ENCODE results near the gene UNC5C. TPM values are rescaled to one million over a fixed set of nuclear protein-coding genes. Genes with fewer than 3 reads are reported as not detected.

The UNC5C gene
- total RNA-seq (2021; ENCODE audit: unreplicated experiment) (8.2 TPM), Bru-seq, nascent RNA (percentile 58 among the genes with signal in this experiment), BruChase-seq, experiment 1, labeled RNA remaining after a 2-hour chase (percentile 55 among the genes with signal in this experiment), BruChase-seq, experiment 2, labeled RNA remaining after a 6-hour chase (percentile 50 among the genes with signal in this experiment)
- 5.6 TPM for polyA plus RNA-seq (2012; ENCODE audit: insufficient read length)
- long read RNA-seq, partial matches to known transcripts = 2 of 2 reads
- long read RNA-seq, other reads (novel, unspliced or antisense) = 0 of 2 reads

DNA sequence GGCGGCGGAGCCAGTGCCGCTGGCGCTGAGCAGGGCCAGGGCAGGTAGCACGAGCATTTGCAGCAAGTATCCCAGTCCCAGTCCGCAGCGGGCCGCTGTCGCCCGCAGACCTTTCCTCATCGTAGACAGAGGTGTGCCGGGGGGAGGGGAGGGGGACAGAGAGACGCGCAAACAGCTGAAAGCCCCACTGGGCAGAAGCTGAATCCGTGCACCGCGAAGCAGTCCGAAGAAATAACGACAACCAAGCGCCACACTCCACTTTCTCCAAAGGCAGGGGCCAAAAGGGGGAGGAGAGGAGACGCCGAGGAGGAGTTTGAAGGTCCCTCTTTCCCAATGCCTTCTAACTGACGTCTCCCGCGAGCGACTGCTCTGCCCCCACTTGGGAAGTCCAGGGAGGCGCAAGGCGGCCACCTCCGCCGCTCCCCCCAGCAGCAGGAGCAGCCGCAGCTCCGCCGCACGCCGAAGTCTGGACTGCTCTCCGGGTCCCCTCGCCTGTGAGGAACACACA is at the start of gene UNC5C:
UNC5C (minus strand) TSS at position 236 of the 508 bp plus-strand sequence.
- Histone ChIP-seq H3K27me3 (ENCODE audit: control insufficient read depth, insufficient read depth, low read length) (no peaks in the 10 kb centered on the region), H3K4me3 (ENCODE audit: low read depth in 2 of 2, low read length in 2 of 2) (peak within 1 kb of the TSS; percentile 61 to 68), H3K9me3 (ENCODE audit: control insufficient read depth, insufficient read depth, low read depth, low read length) (no peaks in the 10 kb centered on the region), H3K4me1 (ENCODE audit: control insufficient read depth, insufficient read depth, low read length) (peaks cover 9% of the 10 kb centered on the region; the same call in 1 of the 2 replicates), H3K27ac (ENCODE audit: low read length) (peak within 1 kb of the TSS; percentile 71), H3K36me3 (ENCODE audit: control insufficient read depth, insufficient read depth, low read length) (no peaks in the 10 kb centered on the region)
- TF ChIP-seq, protein P1, sequence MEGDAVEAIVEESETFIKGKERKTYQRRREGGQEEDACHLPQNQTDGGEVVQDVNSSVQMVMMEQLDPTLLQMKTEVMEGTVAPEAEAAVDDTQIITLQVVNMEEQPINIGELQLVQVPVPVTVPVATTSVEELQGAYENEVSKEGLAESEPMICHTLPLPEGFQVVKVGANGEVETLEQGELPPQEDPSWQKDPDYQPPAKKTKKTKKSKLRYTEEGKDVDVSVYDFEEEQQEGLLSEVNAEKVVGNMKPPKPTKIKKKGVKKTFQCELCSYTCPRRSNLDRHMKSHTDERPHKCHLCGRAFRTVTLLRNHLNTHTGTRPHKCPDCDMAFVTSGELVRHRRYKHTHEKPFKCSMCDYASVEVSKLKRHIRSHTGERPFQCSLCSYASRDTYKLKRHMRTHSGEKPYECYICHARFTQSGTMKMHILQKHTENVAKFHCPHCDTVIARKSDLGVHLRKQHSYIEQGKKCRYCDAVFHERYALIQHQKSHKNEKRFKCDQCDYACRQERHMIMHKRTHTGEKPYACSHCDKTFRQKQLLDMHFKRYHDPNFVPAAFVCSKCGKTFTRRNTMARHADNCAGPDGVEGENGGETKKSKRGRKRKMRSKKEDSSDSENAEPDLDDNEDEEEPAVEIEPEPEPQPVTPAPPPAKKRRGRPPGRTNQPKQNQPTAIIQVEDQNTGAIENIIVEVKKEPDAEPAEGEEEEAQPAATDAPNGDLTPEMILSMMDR (IDR thresholded peaks at IDR 0.05) = peak; percentile 23; the same call in 1 of the 2 replicates
- TF ChIP-seq POLR2AphosphoS5 (IDR thresholded peaks at IDR 0.05; ENCODE audit: low read depth, low read length) = 0 out of 2 replicates have a peak, but pooled peaks have one; percentile 19
- TF ChIP-seq, protein P2, sequence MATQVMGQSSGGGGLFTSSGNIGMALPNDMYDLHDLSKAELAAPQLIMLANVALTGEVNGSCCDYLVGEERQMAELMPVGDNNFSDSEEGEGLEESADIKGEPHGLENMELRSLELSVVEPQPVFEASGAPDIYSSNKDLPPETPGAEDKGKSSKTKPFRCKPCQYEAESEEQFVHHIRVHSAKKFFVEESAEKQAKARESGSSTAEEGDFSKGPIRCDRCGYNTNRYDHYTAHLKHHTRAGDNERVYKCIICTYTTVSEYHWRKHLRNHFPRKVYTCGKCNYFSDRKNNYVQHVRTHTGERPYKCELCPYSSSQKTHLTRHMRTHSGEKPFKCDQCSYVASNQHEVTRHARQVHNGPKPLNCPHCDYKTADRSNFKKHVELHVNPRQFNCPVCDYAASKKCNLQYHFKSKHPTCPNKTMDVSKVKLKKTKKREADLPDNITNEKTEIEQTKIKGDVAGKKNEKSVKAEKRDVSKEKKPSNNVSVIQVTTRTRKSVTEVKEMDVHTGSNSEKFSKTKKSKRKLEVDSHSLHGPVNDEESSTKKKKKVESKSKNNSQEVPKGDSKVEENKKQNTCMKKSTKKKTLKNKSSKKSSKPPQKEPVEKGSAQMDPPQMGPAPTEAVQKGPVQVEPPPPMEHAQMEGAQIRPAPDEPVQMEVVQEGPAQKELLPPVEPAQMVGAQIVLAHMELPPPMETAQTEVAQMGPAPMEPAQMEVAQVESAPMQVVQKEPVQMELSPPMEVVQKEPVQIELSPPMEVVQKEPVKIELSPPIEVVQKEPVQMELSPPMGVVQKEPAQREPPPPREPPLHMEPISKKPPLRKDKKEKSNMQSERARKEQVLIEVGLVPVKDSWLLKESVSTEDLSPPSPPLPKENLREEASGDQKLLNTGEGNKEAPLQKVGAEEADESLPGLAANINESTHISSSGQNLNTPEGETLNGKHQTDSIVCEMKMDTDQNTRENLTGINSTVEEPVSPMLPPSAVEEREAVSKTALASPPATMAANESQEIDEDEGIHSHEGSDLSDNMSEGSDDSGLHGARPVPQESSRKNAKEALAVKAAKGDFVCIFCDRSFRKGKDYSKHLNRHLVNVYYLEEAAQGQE (IDR thresholded peaks at IDR 0.05; ENCODE audit: insufficient read depth in 1 of 2, low read depth in 2 of 2, low read length in 1 of 2) = no peak
- no peak for DNase-seq (ENCODE audit: low read depth, low spot score)
- ChIA-PET CTCF (no interaction called here), POLR2A (interaction anchor here (0.6 kb wide), 2 partner anchors 45 to 69 kb away, joined by 4 read pairs; no protein-coding TSS in a partner anchor)
- BruUV-seq (replicated peaks) = no TSS peak
- peak; percentile 84 for ATAC-seq
- intact Hi-C loops (cut with micrococcal nuclease; ENCODE audit: unreplicated experiment) = no loop called here
- in situ Hi-C loops (cut with HindIII; ENCODE audit: low pct_unique_long_range_greater_than_20kb, low sequenced_read_pairs) = no loop called here

DNA sequence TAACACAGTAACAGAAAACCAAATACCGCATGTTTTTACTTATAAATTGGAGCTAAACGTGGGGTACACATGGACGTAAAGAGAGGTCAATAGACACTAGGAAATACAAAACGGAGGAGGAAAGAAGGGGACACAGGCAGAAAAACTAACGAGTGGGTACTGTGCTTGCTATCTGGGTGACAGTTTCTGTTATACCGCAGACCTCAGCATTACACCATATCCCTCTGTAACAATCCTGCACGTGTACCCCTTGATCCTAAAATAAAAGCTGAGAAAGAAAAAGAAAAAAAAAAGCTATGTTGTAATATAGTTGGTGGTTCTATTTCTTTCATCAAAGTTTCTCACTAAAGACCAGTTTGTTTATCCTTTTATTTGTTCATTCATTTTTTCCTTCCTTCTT is 47.9 kb upstream of the UNC5C start:
- no TSS peak for BruUV-seq (replicated peaks)

More for the DNA sequence above, 47.9 kb upstream of the UNC5C start:
- H3K9me3 ChIP-seq (ENCODE audit: control insufficient read depth, insufficient read depth, low read depth, low read length) = no peaks in the 10 kb centered on the region
- no peak for ATAC-seq
- no peaks in the 10 kb centered on the region for H3K27me3 ChIP-seq (ENCODE audit: control insufficient read depth, insufficient read depth, low read length)
- ChIA-PET CTCF (no interaction called here), POLR2A (no interaction called here)
- no peaks in the 10 kb centered on the region for H3K36me3 ChIP-seq (ENCODE audit: control insufficient read depth, insufficient read depth, low read length)
- no peaks in the 10 kb centered on the region for H3K4me1 ChIP-seq (ENCODE audit: control insufficient read depth, insufficient read depth, low read length)
- in situ Hi-C loops (cut with HindIII; ENCODE audit: low pct_unique_long_range_greater_than_20kb, low sequenced_read_pairs) = no loop called here
- intact Hi-C loops (cut with micrococcal nuclease; ENCODE audit: unreplicated experiment) = no loop called here
- H3K27ac ChIP-seq (ENCODE audit: low read length) = no peak overlapping the region
- no peak for DNase-seq (ENCODE audit: low read depth, low spot score)
- TF ChIP-seq SIN3A (IDR thresholded peaks at IDR 0.05; ENCODE audit: borderline replicate concordance, insufficient read depth, low read depth, low read length) (no peak), TCF7L2 (IDR thresholded peaks at IDR 0.05; ENCODE audit: low read depth, low read length) (no peak), POLR2AphosphoS5 (IDR thresholded peaks at IDR 0.05; ENCODE audit: low read depth, low read length) (no peak)
- TF ChIP-seq, protein P1 (IDR thresholded peaks at IDR 0.05) = no peak
- TF ChIP-seq, protein P2 (IDR thresholded peaks at IDR 0.05; ENCODE audit: insufficient read depth in 1 of 2, low read depth in 2 of 2, low read length in 1 of 2) = no peak
- H3K4me3 ChIP-seq (ENCODE audit: low read depth in 2 of 2, low read length in 2 of 2) = no peak overlapping the region

All from Panc1 (cell line).